Ovary (tissue), 9 donors: ENCODE measurements around the gene DAPK1. TPM values are rescaled to one million over a fixed set of nuclear protein-coding genes. Genes with fewer than 3 reads are reported as not detected.
A peak's percentile ranks its signal among the peaks of the same experiment; 100 is the strongest.

ENCODE experiments used
- DNase-seq, 5 donors: peaks; one replicate each; pipeline ENCODE4 v3.0.0-alpha.2; 2019 to 2020
- H3K27ac ChIP-seq, 2 donors: fragments of 200-600 bp; one replicate each; pipeline versions ENCODE4 v1.5.1 to v1.8.0; 2019 to 2022
- H3K27me3 ChIP-seq: fragments of 200-600 bp; one replicate; pipeline ENCODE4 v1.8.0; 2022
- H3K36me3 ChIP-seq: fragments of 200-600 bp; sonication (generic); one replicate; pipeline ENCODE4 v1.5.1; 2019
- H3K4me1 ChIP-seq: one replicate; pipeline ENCODE4 v1.8.1; 2013; ENCODE audit warnings: mild to moderate bottlenecking, moderate library complexity; ENCODE audit not compliant: insufficient read depth
- H3K4me3 ChIP-seq: fragments of 200-600 bp; sonication (generic); one replicate; pipeline ENCODE4 v1.5.1; 2017
- H3K9me3 ChIP-seq, 2 donors: fragments of 200-600 bp in 1 of 2; sonication (generic) in 1 of 2; one replicate each; pipeline versions ENCODE4 v1.5.1 to v1.8.1; 2013 to 2019; ENCODE audit warnings: mild to moderate bottlenecking in 1 of 2, moderate library complexity in 1 of 2
- CTCF ChIP-seq, 3 donors: fragments of 450-650 bp in 2 of 3; fragments of 200-600 bp in 1 of 3; IDR thresholded peaks; one replicate each; pipeline versions ENCODE4 v1.5.1 to v1.8.0; 2016 to 2022; ENCODE audit warnings: antibody characterized with exemption in 3 of 3, mild to moderate bottlenecking in 1 of 3
- EP300 ChIP-seq: sonication (generic); formaldehyde crosslinking; IDR thresholded peaks from one replicate; pipeline ENCODE4 v1.6.1; 2017; ENCODE audit warnings: antibody characterized with exemption
- POLR2A ChIP-seq: fragments of 450-650 bp; IDR thresholded peaks from one replicate; pipeline ENCODE4 v1.6.1; 2017; ENCODE audit warnings: antibody characterized with exemption, mild to moderate bottlenecking, moderate library complexity
- WGBS, 3 donors: extraction: QIAGEN DNeasy Blood & Tissue Kit in 1 of 3; methylation state at CpG; one replicate each; pipeline versions ENCODE4 v1.1.5 to v1.1.7; 2013 to 2017; 5-methylcytosine and 5-hydroxymethylcytosine counted together
- intact Hi-C, 4 donors: fragments of 100-400 bp; cut with DNase I; formaldehyde crosslinking; loops; one replicate each; pipeline versions ENCODE4 v1.11.0 to v1.15.1; 2022 to 2023
- polyA plus RNA-seq, 2 donors: library from polyadenylated mRNA; stranded (reverse); fragments of 200-250 nt in 1 of 2; fragments of 350-450 nt in 1 of 2; fragmentation: Illumina TruSeq in 1 of 2; extraction: RNeasy Lipid Tissue Mini Kit (QIAGEN cat#74804) in 1 of 2; gene quantifications; one replicate each; pipeline ENCODE4 v1.2.3, GENCODE V29; 2013 to 2014
- total RNA-seq, 7 donors: library from RNA; depleted of rRNA in 2 of 7; stranded (reverse); fragments of >200 nt in 2 of 7; fragmentation: NEBNext Ultra II Directional in 3 of 7; extraction: Animal tissue kit (Norgen Biotek cat#: 25700) in 3 of 7; gene quantifications; one replicate each; pipeline versions ENCODE4 v1.1.0 to v1.2.4, GENCODE V29; 2016 to 2023
- donor health status: DM: no; HTN: no; CAD: no; lungs with moderate emphysema.
- donor health status: DM: no; HTN: no; CAD: no.
- donor health status: Bipolar disorder and iron deficiency.
- donor health status: DM: yes; HTN: yes; CAD: no.
- donor health status: DM: no; HTN: no; CAD: no.
- donor health status: DM: yes; HTN: yes; CAD: no.

The DAPK1 gene
- total and polyA plus RNA-seq, 9 donors = 39.3 to 133 (median 89.6) TPM

DNA sequence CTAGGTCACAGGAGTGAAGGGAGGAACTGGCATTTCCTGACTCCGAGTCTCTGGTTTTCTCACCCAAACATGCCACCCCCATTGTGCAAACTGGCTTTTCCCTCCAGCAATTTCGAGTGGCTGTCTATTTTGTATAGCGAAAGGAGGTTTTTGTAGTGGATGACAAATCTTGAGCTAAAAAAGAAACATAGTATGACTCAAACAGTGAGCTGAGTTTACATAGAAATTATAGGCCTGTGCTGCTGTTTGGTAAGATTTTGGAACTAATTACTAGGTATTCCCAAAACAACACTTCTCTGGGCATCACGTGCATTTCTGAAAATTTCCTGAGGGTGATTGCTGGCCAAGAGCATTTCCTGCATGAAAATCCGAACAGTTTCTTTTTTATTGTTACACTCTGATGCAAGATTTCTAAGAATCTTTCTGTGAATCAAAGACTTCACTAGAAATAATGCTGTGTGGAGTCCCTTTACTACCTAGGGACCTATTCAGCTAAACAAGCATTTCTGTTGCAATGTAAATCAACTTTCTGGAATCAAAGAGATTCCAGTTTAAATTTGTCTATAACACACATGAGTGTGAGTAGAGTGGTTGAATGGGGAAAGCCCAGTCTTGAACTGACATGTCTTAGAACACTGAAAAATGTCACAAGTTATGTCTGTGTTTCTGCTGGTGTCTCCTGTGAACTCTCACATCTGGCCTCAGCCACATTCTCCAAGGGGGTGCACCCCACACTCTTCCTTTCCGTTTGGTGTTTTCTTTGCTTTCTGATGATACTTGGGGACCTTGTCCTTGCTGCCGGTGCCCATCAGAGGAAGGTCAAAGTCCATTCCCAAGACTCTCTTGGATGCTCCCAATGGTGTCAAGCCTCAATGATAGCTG, 33.3 kb upstream of the DAPK1 start:
- intact Hi-C loops = no loop called here
- Histone ChIP-seq H3K36me3 (no peaks in the 10 kb centered on the region), H3K4me1 (peaks cover 4% of the 10 kb centered on the region), H3K4me3 (no peak overlapping the region), H3K9me3 (no peaks in the 10 kb centered on the region), H3K27me3 (no peaks in the 10 kb centered on the region), H3K27ac (peak overlapping the region in 1 of 2 donors; percentile 52)
- TF ChIP-seq POLR2A = no peak
- TF ChIP-seq EP300 = no peak
- no peak for TF ChIP-seq CTCF (IDR thresholded peaks at IDR 0.05)
- 29 to 36% (median 35%) methylated on average over 7 of the region's 7 CpGs for WGBS, 3 donors
- DNase-seq = peak in 1 of 5 donors; percentile 47

DNA sequence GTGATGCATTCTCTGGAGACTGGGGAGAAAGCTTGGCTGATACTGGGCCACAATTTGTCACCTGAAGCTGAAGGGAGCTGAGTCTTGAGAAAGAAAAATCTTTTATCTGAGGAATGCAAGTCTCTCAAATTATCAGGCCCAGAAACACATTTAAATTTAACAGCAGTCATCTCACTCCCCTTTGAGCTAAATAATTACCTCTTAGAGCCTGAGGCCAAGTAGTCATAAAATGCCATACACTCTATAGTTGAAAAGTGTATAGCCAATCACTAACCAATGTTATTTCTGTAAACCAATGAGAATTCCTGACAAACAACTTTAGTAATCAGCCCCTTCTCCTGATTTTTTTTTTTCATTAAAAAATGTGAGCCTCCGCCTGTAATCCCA, 32.7 kb upstream of the DAPK1 start:
- intact Hi-C loops = no loop called here
- Histone ChIP-seq H3K4me1 (peaks cover 4% of the 10 kb centered on the region), H3K9me3 (no peaks in the 10 kb centered on the region), H3K36me3 (no peaks in the 10 kb centered on the region), H3K27ac (no peak overlapping the region), H3K27me3 (no peaks in the 10 kb centered on the region), H3K4me3 (no peak overlapping the region)
- WGBS, 3 donors = 93 to 97% (median 94%) methylated on average over 1 of the region's 1 CpG
- DNase-seq = no peak
- TF ChIP-seq POLR2A = no peak
- TF ChIP-seq CTCF (IDR thresholded peaks at IDR 0.05) = no peak
- no peak for TF ChIP-seq EP300

DNA sequence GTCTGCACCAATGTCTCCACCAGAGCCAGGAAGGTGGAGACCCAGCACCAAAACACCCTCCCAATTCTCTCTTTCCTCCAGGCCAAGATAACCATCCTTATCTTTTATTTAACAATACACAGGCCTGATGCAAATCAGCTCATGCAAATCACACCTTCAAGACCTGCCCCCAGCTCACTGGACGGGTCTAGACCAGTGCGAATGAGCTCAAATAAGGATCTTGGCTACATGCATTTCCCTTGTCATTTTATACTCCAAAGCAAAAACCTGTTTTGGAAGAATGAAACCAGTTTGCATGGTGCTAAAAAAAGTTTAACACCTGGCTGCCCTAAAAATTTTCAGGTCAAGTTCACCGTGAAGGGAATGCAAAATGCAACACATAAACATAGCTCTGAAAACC, 31.9 kb upstream of the DAPK1 start:
- intact Hi-C loops = no loop called here
- no peak overlapping the region for H3K27ac ChIP-seq
- peaks cover 4% of the 10 kb centered on the region for H3K4me1 ChIP-seq
- H3K9me3 ChIP-seq = no peaks in the 10 kb centered on the region
- no peaks in the 10 kb centered on the region for H3K27me3 ChIP-seq
- TF ChIP-seq EP300 = no peak
- TF ChIP-seq POLR2A = no peak
- no peak for TF ChIP-seq CTCF (IDR thresholded peaks at IDR 0.05)
- H3K4me3 ChIP-seq = no peak overlapping the region
- no peaks in the 10 kb centered on the region for H3K36me3 ChIP-seq
- DNase-seq = no peak
- WGBS, 3 donors = 73 to 79% (median 77%) methylated on average over 3 of the region's 3 CpGs

DNA sequence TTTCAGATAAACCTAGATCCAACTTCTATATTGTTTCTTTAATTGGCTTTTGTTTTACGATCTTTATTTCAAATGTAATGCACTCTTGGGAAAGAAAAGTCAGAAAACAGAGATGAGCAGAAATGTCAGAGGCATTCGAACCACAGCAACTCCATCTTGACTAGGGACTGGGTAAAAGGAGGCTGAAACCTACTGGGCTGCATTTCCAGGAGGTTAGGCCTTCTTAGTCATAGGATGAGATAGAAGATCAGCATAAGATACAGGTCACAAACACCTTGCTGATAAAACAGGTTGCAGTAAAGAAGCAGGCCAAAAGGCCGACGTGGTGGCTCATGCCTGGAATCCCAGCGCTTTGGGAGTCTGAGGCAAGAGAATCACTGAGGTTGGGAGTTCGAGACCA, 30.5 kb upstream of the DAPK1 start:
- TF ChIP-seq POLR2A = no peak
- no peak for TF ChIP-seq EP300
- no peak for TF ChIP-seq CTCF (IDR thresholded peaks at IDR 0.05)
- DNase-seq = no peak
- Histone ChIP-seq H3K27ac (no peak overlapping the region), H3K9me3 (no peaks in the 10 kb centered on the region), H3K36me3 (no peaks in the 10 kb centered on the region), H3K4me1 (peaks cover 4% of the 10 kb centered on the region), H3K27me3 (no peaks in the 10 kb centered on the region), H3K4me3 (no peak overlapping the region)
- whole genome bisulfite sequencing, 3 donors = 94 to 98% (median 97%) methylated on average over 6 of the region's 6 CpGs
- intact Hi-C loops = no loop called here
